ENCODE data around the gene WDR35.
"Not testable (repeated sequence)": the region's sequence is repeated elsewhere in the genome, so short reads cannot be mapped to it uniquely, and the experiment has no call there.

The WDR35 gene

GRCh38 chr2:19932928-19933327 lies 57.0 kb downstream of the WDR35 start:
- H3K9ac ChIP-seq (ENCODE audit: low read depth, low read length), result no peak overlapping the region
- no peaks in the 10 kb centered on the region for H3K4me1 ChIP-seq (ENCODE audit: control insufficient read depth, insufficient read depth, low read length)
- no peaks in the 10 kb centered on the region for H3K9me3 ChIP-seq (ENCODE audit: control insufficient read depth, insufficient read depth, low read length)
- H3K36me3 ChIP-seq (ENCODE audit: control insufficient read depth, insufficient read depth, low read length), result peaks cover 7% of the 10 kb centered on the region
- no peak overlapping the region for H3K4me3 ChIP-seq (ENCODE audit: low read depth, low read length)
- H3K27me3 ChIP-seq (ENCODE audit: control insufficient read depth, insufficient read depth, low read length), result no peaks in the 10 kb centered on the region

GRCh38 chr2:19929226-19929625 lies 60.7 kb downstream of the WDR35 start:
- no peaks in the 10 kb centered on the region for H3K4me1 ChIP-seq (ENCODE audit: control insufficient read depth, insufficient read depth, low read length)
- no peak overlapping the region for H3K9ac ChIP-seq (ENCODE audit: low read depth, low read length)
- H3K27me3 ChIP-seq (ENCODE audit: control insufficient read depth, insufficient read depth, low read length), result no peaks in the 10 kb centered on the region
- no peaks in the 10 kb centered on the region for H3K9me3 ChIP-seq (ENCODE audit: control insufficient read depth, insufficient read depth, low read length)
- no peaks in the 10 kb centered on the region for H3K36me3 ChIP-seq (ENCODE audit: control insufficient read depth, insufficient read depth, low read length)
- no peak overlapping the region for H3K4me3 ChIP-seq (ENCODE audit: low read depth, low read length)

- not testable (repeated sequence) for H3K4me1 ChIP-seq (ENCODE audit: control insufficient read depth, insufficient read depth, low read length); H3K36me3 ChIP-seq (ENCODE audit: control insufficient read depth, insufficient read depth, low read length); H3K9ac ChIP-seq (ENCODE audit: low read depth, low read length); H3K27me3 ChIP-seq (ENCODE audit: control insufficient read depth, insufficient read depth, low read length); H3K4me3 ChIP-seq (ENCODE audit: low read depth, low read length); H3K9me3 ChIP-seq (ENCODE audit: control insufficient read depth, insufficient read depth, low read length)
Observed at GRCh38 chr2:19927816-19928215, 62.1 kb downstream of the WDR35 start.

GRCh38 chr2:19924526-19924925 lies 65.4 kb downstream of the WDR35 start:
- not testable (repeated sequence) for H3K9ac ChIP-seq (ENCODE audit: low read depth, low read length); H3K9me3 ChIP-seq (ENCODE audit: control insufficient read depth, insufficient read depth, low read length); H3K4me3 ChIP-seq (ENCODE audit: low read depth, low read length); H3K27me3 ChIP-seq (ENCODE audit: control insufficient read depth, insufficient read depth, low read length); H3K4me1 ChIP-seq (ENCODE audit: control insufficient read depth, insufficient read depth, low read length); H3K36me3 ChIP-seq (ENCODE audit: control insufficient read depth, insufficient read depth, low read length)

GRCh38 chr2:19922188-19922587 lies 67.7 kb downstream of the WDR35 start:
- not testable (repeated sequence) for H3K27me3 ChIP-seq (ENCODE audit: control insufficient read depth, insufficient read depth, low read length); H3K4me1 ChIP-seq (ENCODE audit: control insufficient read depth, insufficient read depth, low read length); H3K4me3 ChIP-seq (ENCODE audit: low read depth, low read length); H3K9ac ChIP-seq (ENCODE audit: low read depth, low read length); H3K36me3 ChIP-seq (ENCODE audit: control insufficient read depth, insufficient read depth, low read length); H3K9me3 ChIP-seq (ENCODE audit: control insufficient read depth, insufficient read depth, low read length)

GRCh38 chr2:19916385-19916950 lies 73.4 kb downstream of the WDR35 start:
- Histone ChIP-seq H3K4me3 (ENCODE audit: low read depth, low read length) (no peak overlapping the region), H3K27me3 (ENCODE audit: control insufficient read depth, insufficient read depth, low read length) (no peaks in the 10 kb centered on the region), H3K9ac (ENCODE audit: low read depth, low read length) (no peak overlapping the region), H3K36me3 (ENCODE audit: control insufficient read depth, insufficient read depth, low read length) (no peaks in the 10 kb centered on the region), H3K9me3 (ENCODE audit: control insufficient read depth, insufficient read depth, low read length) (no peaks in the 10 kb centered on the region), H3K4me1 (ENCODE audit: control insufficient read depth, insufficient read depth, low read length) (no peaks in the 10 kb centered on the region)

- no peak overlapping the region for H3K9ac ChIP-seq (ENCODE audit: low read depth, low read length)
- H3K9me3 ChIP-seq (ENCODE audit: control insufficient read depth, insufficient read depth, low read length), result no peaks in the 10 kb centered on the region
- no peaks in the 10 kb centered on the region for H3K36me3 ChIP-seq (ENCODE audit: control insufficient read depth, insufficient read depth, low read length)
- no peaks in the 10 kb centered on the region for H3K27me3 ChIP-seq (ENCODE audit: control insufficient read depth, insufficient read depth, low read length)
- H3K4me3 ChIP-seq (ENCODE audit: low read depth, low read length), result no peak overlapping the region
- no peaks in the 10 kb centered on the region for H3K4me1 ChIP-seq (ENCODE audit: control insufficient read depth, insufficient read depth, low read length)
Observed at GRCh38 chr2:19914266-19914975, 75.5 kb downstream of the WDR35 start.

GRCh38 chr2:19911808-19912509 lies 77.9 kb downstream of the WDR35 start:
- no peaks in the 10 kb centered on the region for H3K27me3 ChIP-seq (ENCODE audit: control insufficient read depth, insufficient read depth, low read length)
- H3K4me1 ChIP-seq (ENCODE audit: control insufficient read depth, insufficient read depth, low read length), result no peaks in the 10 kb centered on the region
- no peak overlapping the region for H3K9ac ChIP-seq (ENCODE audit: low read depth, low read length)
- no peak overlapping the region for H3K4me3 ChIP-seq (ENCODE audit: low read depth, low read length)
- no peaks in the 10 kb centered on the region for H3K9me3 ChIP-seq (ENCODE audit: control insufficient read depth, insufficient read depth, low read length)
- no peaks in the 10 kb centered on the region for H3K36me3 ChIP-seq (ENCODE audit: control insufficient read depth, insufficient read depth, low read length)

GRCh38 chr2:19902216-19902740 lies 87.6 kb downstream of the WDR35 start:
- H3K4me1 ChIP-seq (ENCODE audit: control insufficient read depth, insufficient read depth, low read length), result peaks cover 2% of the 10 kb centered on the region
- no peaks in the 10 kb centered on the region for H3K27me3 ChIP-seq (ENCODE audit: control insufficient read depth, insufficient read depth, low read length)
- no peaks in the 10 kb centered on the region for H3K36me3 ChIP-seq (ENCODE audit: control insufficient read depth, insufficient read depth, low read length)

GRCh38 chr2:19901442-19902215 lies 88.3 kb downstream of the WDR35 start, which contains the start of gene TTC32:
Gene TTC32, minus strand, starts transcription at chr2:19901983. Its CDS starts 129 bp downstream, at chr2:19901854.
- no peaks in the 10 kb centered on the region for H3K36me3 ChIP-seq (ENCODE audit: control insufficient read depth, insufficient read depth, low read length)
- H3K9ac ChIP-seq (ENCODE audit: low read depth, low read length), result peak within 1 kb of the TSS; percentile 98
- H3K4me1 ChIP-seq (ENCODE audit: control insufficient read depth, insufficient read depth, low read length), result peaks cover 2% of the 10 kb centered on the region
- H3K4me3 ChIP-seq (ENCODE audit: low read depth, low read length), result peak within 1 kb of the TSS; percentile 98
- no peaks in the 10 kb centered on the region for H3K27me3 ChIP-seq (ENCODE audit: control insufficient read depth, insufficient read depth, low read length)
- H3K9me3 ChIP-seq (ENCODE audit: control insufficient read depth, insufficient read depth, low read length), result no peaks in the 10 kb centered on the region

More at GRCh38 chr2:19902216-19902740, 87.6 kb downstream of the WDR35 start:
- Histone ChIP-seq H3K9ac (ENCODE audit: low read depth, low read length) (peak overlapping the region; percentile 98), H3K9me3 (ENCODE audit: control insufficient read depth, insufficient read depth, low read length) (no peaks in the 10 kb centered on the region), H3K4me3 (ENCODE audit: low read depth, low read length) (peak overlapping the region; percentile 98)

GRCh38 chr2:19900931-19901441 lies 88.9 kb downstream of the WDR35 start:
- Histone ChIP-seq H3K4me3 (ENCODE audit: low read depth, low read length) (peak overlapping the region; percentile 98), H3K9me3 (ENCODE audit: control insufficient read depth, insufficient read depth, low read length) (no peaks in the 10 kb centered on the region), H3K27me3 (ENCODE audit: control insufficient read depth, insufficient read depth, low read length) (no peaks in the 10 kb centered on the region), H3K4me1 (ENCODE audit: control insufficient read depth, insufficient read depth, low read length) (peaks cover 2% of the 10 kb centered on the region), H3K36me3 (ENCODE audit: control insufficient read depth, insufficient read depth, low read length) (no peaks in the 10 kb centered on the region), H3K9ac (ENCODE audit: low read depth, low read length) (peak overlapping the region; percentile 98)

All from iPS-15b (cell line).